Body of pancreas (tissue), 4 donors: ENCODE data around the gene ERC2.

Experiments
- POLR2A ChIP-seq, 3 donors: fragments of 450-650 bp; IDR thresholded peaks; one replicate each; pipeline ENCODE4 v1.6.1; 2016; ENCODE audit warnings: antibody characterized with exemption in 3 of 3, mild to moderate bottlenecking in 2 of 3
- TF ChIP-seq, protein P1 (sequence below), 7 experiments: fragments of 450-650 bp in 4 of 7; fragments of 200-600 bp in 3 of 7; sonication (generic) in 3 of 7; IDR thresholded peaks; one replicate each; pipeline ENCODE4 v1.5.1; 2016 to 2019; ENCODE audit warnings: antibody characterized with exemption in 7 of 7

DNA sequence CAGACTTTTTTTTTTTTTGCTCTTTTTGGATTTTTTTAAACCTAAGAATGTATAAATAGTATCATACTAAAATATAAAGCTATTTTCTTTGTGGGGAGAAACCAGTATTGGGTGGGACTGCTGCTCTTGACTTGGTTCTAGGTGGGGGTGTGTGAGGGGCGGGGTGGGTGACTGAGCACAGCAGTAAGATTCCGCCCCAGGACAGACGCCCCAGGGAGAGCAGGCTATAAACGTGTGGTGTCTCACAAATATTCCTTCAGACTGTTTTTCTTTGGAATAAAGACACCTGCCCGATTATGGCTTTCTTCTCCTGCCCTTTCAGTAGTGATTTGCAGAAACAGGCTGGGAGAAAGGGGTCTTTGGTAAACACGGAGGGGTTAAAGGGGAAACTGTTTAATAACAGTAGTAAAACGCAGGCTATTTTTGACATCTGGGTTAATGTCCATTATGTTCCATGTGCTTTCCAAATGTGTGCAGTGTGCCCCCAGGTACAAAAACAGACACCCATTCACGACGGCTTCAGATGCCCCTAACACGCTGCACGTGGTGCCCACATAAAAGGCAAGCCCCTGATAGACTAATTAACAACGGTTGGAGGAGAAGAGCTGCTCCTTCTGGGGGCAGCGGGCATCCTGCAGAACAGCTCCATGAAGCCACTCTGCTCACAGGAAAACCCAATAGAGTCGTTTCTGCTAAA lies 952.6 kb downstream of the ERC2 start:
- TF ChIP-seq POLR2A (IDR thresholded peaks at IDR 0.05): no peak
- TF ChIP-seq, protein P1, sequence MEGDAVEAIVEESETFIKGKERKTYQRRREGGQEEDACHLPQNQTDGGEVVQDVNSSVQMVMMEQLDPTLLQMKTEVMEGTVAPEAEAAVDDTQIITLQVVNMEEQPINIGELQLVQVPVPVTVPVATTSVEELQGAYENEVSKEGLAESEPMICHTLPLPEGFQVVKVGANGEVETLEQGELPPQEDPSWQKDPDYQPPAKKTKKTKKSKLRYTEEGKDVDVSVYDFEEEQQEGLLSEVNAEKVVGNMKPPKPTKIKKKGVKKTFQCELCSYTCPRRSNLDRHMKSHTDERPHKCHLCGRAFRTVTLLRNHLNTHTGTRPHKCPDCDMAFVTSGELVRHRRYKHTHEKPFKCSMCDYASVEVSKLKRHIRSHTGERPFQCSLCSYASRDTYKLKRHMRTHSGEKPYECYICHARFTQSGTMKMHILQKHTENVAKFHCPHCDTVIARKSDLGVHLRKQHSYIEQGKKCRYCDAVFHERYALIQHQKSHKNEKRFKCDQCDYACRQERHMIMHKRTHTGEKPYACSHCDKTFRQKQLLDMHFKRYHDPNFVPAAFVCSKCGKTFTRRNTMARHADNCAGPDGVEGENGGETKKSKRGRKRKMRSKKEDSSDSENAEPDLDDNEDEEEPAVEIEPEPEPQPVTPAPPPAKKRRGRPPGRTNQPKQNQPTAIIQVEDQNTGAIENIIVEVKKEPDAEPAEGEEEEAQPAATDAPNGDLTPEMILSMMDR (IDR thresholded peaks at IDR 0.05): no peak
